ENCODE measurements around the gene ITPKA.

Gene ITPKA

DNA sequence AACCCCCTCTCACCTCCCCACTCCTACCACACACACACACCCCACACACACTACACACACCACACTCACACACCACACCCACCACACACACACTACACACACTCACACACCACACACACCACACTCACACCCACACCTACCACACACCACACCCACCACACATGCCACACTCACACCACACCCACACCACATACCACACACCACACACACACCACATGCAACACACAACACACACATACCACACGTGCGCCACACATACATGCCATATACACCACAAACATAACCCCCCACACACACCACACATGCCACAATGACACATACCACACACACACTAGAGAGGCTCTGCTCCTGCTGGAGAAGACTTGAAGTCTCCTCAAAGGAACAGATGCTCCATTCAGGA lies 5.9 kb upstream of the ITPKA start:
- Histone ChIP-seq H3K36me3 (ENCODE audit: control insufficient read depth, insufficient read depth, low read length) (no peaks in the 10 kb centered on the region), H2AFZ (no peak overlapping the region), H3K9me3 (ENCODE audit: control insufficient read depth, low read length) (no peaks in the 10 kb centered on the region), H3K4me2 (ENCODE audit: low read length) (no peak overlapping the region), H3K27ac (no peak overlapping the region), H3K4me3 (ENCODE audit: low read depth, low read length) (no peak overlapping the region), H3K79me2 (no peaks in the 10 kb centered on the region), H3K27me3 (ENCODE audit: control insufficient read depth, insufficient read depth, low read length) (no peaks in the 10 kb centered on the region), H3K4me1 (peaks cover 4% of the 10 kb centered on the region), H3K9ac (no peak overlapping the region)
- TF ChIP-seq, protein P1, sequence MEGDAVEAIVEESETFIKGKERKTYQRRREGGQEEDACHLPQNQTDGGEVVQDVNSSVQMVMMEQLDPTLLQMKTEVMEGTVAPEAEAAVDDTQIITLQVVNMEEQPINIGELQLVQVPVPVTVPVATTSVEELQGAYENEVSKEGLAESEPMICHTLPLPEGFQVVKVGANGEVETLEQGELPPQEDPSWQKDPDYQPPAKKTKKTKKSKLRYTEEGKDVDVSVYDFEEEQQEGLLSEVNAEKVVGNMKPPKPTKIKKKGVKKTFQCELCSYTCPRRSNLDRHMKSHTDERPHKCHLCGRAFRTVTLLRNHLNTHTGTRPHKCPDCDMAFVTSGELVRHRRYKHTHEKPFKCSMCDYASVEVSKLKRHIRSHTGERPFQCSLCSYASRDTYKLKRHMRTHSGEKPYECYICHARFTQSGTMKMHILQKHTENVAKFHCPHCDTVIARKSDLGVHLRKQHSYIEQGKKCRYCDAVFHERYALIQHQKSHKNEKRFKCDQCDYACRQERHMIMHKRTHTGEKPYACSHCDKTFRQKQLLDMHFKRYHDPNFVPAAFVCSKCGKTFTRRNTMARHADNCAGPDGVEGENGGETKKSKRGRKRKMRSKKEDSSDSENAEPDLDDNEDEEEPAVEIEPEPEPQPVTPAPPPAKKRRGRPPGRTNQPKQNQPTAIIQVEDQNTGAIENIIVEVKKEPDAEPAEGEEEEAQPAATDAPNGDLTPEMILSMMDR (IDR thresholded peaks at IDR 0.05) = no peak

DNA sequence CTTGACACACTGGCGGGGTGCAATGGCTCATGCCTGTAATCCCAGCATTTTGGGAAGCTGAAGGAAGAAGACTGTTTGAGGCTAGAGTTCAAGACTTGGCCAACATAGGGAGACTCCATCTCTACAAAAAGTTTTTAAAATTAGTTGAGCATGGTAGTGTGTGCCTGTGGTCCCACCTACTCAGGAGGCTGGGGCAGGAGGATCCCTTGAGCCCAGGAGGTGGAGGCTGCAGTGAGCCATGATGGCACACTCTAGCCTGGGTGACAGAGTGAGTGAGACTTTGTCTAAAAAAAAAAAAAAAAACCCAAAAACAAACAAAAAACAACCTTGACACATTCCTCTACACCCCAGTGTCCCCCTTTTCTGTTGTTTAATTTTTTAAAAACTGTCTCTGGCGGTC lies 4.0 kb upstream of the ITPKA start:
- Histone ChIP-seq H3K9ac (no peak overlapping the region), H3K27me3 (ENCODE audit: control insufficient read depth, insufficient read depth, low read length) (no peaks in the 10 kb centered on the region), H3K79me2 (no peaks in the 10 kb centered on the region), H3K4me3 (ENCODE audit: low read depth, low read length) (no peak overlapping the region), H3K27ac (no peak overlapping the region), H3K4me1 (peaks cover 5% of the 10 kb centered on the region), H3K4me2 (ENCODE audit: low read length) (no peak overlapping the region), H3K9me3 (ENCODE audit: control insufficient read depth, low read length) (no peaks in the 10 kb centered on the region), H3K36me3 (ENCODE audit: control insufficient read depth, insufficient read depth, low read length) (no peaks in the 10 kb centered on the region), H2AFZ (no peak overlapping the region)
- TF ChIP-seq, protein P1 (IDR thresholded peaks at IDR 0.05) = no peak

DNA sequence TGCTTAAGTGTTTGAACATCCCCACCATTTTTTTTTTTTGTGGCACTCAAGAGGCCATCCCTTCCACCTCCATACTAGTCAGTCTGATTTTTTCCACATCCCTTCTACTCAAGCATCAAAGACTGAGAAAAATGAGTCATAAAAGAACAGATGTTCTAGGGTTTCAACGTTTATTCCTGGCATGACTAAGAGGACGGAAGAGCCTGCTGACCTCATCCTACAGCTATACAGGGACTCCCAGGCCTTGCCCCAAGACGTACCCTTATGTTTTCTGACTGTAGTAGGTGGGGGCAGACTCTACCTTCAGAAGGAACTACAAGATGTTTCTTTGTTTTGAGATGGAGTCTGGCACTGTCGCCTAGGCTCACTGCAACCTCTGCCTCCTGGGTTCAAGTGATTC lies 3.3 kb upstream of the ITPKA start:
- H3K9ac ChIP-seq = no peak overlapping the region
- H3K27me3 ChIP-seq (ENCODE audit: control insufficient read depth, insufficient read depth, low read length) = no peaks in the 10 kb centered on the region
- no peak overlapping the region for H3K27ac ChIP-seq
- no peak overlapping the region for H3K4me2 ChIP-seq (ENCODE audit: low read length)
- H3K9me3 ChIP-seq (ENCODE audit: control insufficient read depth, low read length) = no peaks in the 10 kb centered on the region
- no peak overlapping the region for H3K4me3 ChIP-seq (ENCODE audit: low read depth, low read length)
- H3K4me1 ChIP-seq = peaks cover 5% of the 10 kb centered on the region
- TF ChIP-seq, protein P1 (IDR thresholded peaks at IDR 0.05) = no peak
- no peaks in the 10 kb centered on the region for H3K79me2 ChIP-seq
- no peaks in the 10 kb centered on the region for H3K36me3 ChIP-seq (ENCODE audit: control insufficient read depth, insufficient read depth, low read length)
- H2AFZ ChIP-seq = no peak overlapping the region

DNA sequence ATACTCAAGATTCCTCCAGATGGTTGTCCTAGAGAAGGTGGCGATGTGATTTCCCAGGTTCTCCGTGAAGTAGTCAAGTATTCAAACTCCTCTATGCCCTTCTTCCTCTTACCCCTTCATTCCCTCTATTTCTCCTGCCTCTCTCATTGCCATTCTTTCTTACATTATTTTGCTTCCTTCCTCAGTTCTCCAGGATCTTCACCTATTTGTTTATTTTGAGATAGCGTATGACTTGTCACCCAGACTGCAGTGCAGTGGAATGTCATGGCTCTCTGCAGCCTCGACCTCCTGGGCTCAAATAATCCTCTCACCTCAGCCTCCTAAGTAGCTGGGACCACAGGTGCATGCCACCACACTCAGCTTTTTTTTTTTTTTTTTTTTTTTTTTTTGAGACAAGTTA lies 1.8 kb upstream of the ITPKA start:
- Histone ChIP-seq H2AFZ (no peak overlapping the region), H3K4me3 (ENCODE audit: low read depth, low read length) (no peak overlapping the region), H3K79me2 (no peaks in the 10 kb centered on the region), H3K27me3 (ENCODE audit: control insufficient read depth, insufficient read depth, low read length) (no peaks in the 10 kb centered on the region), H3K36me3 (ENCODE audit: control insufficient read depth, insufficient read depth, low read length) (no peaks in the 10 kb centered on the region), H3K9ac (no peak overlapping the region), H3K4me2 (ENCODE audit: low read length) (no peak overlapping the region), H3K4me1 (peaks cover 5% of the 10 kb centered on the region), H3K27ac (no peak overlapping the region), H3K9me3 (ENCODE audit: control insufficient read depth, low read length) (no peaks in the 10 kb centered on the region)
- TF ChIP-seq, protein P1 (IDR thresholded peaks at IDR 0.05) = no peak

DNA sequence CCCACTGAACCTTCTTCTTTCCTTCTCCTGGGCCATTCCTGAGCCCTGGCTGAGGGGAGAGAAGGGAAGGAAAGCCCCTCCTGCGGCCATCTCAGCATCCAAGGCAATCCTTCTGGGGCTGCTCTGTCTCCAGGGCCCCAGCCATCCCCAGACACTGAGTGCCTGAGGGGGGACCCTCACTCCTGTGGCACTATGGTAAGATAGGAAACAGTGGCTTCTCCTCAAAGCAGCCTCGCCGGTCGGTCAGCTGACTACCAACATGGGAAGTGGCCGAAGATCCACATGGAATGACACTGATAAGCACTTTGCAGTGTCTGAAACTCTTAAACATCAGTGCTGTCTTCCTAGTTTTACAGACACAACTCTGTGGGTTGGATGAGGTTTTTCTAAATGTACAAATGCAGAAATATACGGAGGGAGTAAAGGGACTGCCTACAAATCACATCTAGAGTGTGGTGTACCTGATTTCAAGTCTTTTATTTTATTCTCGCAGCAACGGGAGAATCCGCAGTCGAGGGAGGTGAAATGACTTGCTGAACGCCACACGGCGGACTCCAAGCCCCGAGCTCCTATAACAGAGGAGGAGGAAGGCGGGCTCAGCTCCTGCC lies 973 bp upstream of the ITPKA start:
- peak overlapping the region; percentile 68 for H3K4me3 ChIP-seq (ENCODE audit: low read depth, low read length)
- H3K79me2 ChIP-seq = no peaks in the 10 kb centered on the region
- H3K4me2 ChIP-seq (ENCODE audit: low read length) = peak overlapping the region; percentile 94
- H3K36me3 ChIP-seq (ENCODE audit: control insufficient read depth, insufficient read depth, low read length) = no peaks in the 10 kb centered on the region
- peaks cover 5% of the 10 kb centered on the region for H3K4me1 ChIP-seq
- H3K27me3 ChIP-seq (ENCODE audit: control insufficient read depth, insufficient read depth, low read length) = no peaks in the 10 kb centered on the region
- TF ChIP-seq, protein P1 (IDR thresholded peaks at IDR 0.05) = no peak
- H2AFZ ChIP-seq = peak overlapping the region; percentile 91
- no peak overlapping the region for H3K27ac ChIP-seq
- no peak overlapping the region for H3K9ac ChIP-seq
- H3K9me3 ChIP-seq (ENCODE audit: control insufficient read depth, low read length) = no peaks in the 10 kb centered on the region
